Osteoblast (primary cell): ENCODE measurements around the gene MAN1C1. TPM values are rescaled to one million over a fixed set of nuclear protein-coding genes. Genes with fewer than 3 reads are reported as not detected.

ENCODE experiments used
- DNase-seq: peaks from one replicate; pipeline ENCODE4 v3.0.0; 2011; ENCODE audit warnings: low spot score, mixed read lengths; ENCODE audit not compliant: insufficient read length; ENCODE audit errors: missing footprints
- H2AFZ ChIP-seq: 2 replicates; pipeline ENCODE4 v1.6.0; 2011; ENCODE audit warnings: mild to moderate bottlenecking, low read length
- H3K27ac ChIP-seq: 2 replicates; pipeline ENCODE4 v1.5.1; 2011; ENCODE audit warnings: mild to moderate bottlenecking, low read depth, low read length, moderate library complexity
- H3K27me3 ChIP-seq: 2 replicates; pipeline ENCODE4 v1.6.0; 2012; ENCODE audit warnings: mild to moderate bottlenecking, control low read depth, inconsistent platforms, low read length, moderate library complexity; ENCODE audit not compliant: insufficient read depth
- H3K36me3 ChIP-seq: 2 replicates; pipeline ENCODE4 v1.5.1; 2011; ENCODE audit warnings: mild to moderate bottlenecking, low read length, control low read depth, moderate library complexity; ENCODE audit not compliant: insufficient read depth
- H3K4me1 ChIP-seq: 2 replicates; pipeline ENCODE4 v1.5.1; 2011; ENCODE audit warnings: mild to moderate bottlenecking, low read length, control low read depth, moderate library complexity; ENCODE audit not compliant: insufficient read depth
- H3K4me2 ChIP-seq: 2 replicates; pipeline ENCODE4 v1.6.0; 2011; ENCODE audit warnings: mild to moderate bottlenecking, low read length; ENCODE audit not compliant: insufficient read depth
- H3K4me3 ChIP-seq: fragments of 200-600 bp; sonication (generic); 3 replicates; pipeline ENCODE4 v1.5.1; 2012; ENCODE audit warnings: mild to moderate bottlenecking, low read length, inconsistent platforms; ENCODE audit not compliant: insufficient read depth
- H3K79me2 ChIP-seq: 2 replicates; pipeline ENCODE4 v1.6.0; 2012; ENCODE audit warnings: mild to moderate bottlenecking, low read length, control low read depth, inconsistent platforms; ENCODE audit not compliant: insufficient read depth
- H3K9me3 ChIP-seq: 2 replicates; pipeline ENCODE4 v1.5.1; 2011; ENCODE audit warnings: low read depth, low read length, control low read depth
- H4K20me1 ChIP-seq: 2 replicates; pipeline ENCODE4 v1.6.0; 2012; ENCODE audit warnings: mild to moderate bottlenecking, low read length, control low read depth; ENCODE audit not compliant: insufficient read depth
- total RNA-seq: library from RNA; depleted of rRNA; stranded (reverse); fragments of >200 nt; gene quantifications from 2 replicates; pipeline ENCODE4 v1.2.3, GENCODE V29; 2012
- TF ChIP-seq, protein P1 (sequence below): IDR thresholded peaks from 2 replicates; pipeline ENCODE4 v1.5.1; 2011; ENCODE audit warnings: mild to moderate bottlenecking, low read depth, low read length, moderate library complexity; ENCODE audit errors: extremely low read depth

Gene MAN1C1
- total RNA-seq, 1 donor: 16.3 TPM

- Histone ChIP-seq H3K9me3 (no peaks in the 10 kb centered on the region), H3K4me1 (no peaks in the 10 kb centered on the region), H3K36me3 (no peaks in the 10 kb centered on the region), H3K79me2 (no peaks in the 10 kb centered on the region), H3K4me2 (no peak overlapping the region), H4K20me1 (no peaks in the 10 kb centered on the region), H3K27me3 (no peaks in the 10 kb centered on the region), H3K27ac (no peak overlapping the region), H2AFZ (no peak overlapping the region), H3K4me3 (no peak overlapping the region)
- DNase-seq: peak; percentile 65
- TF ChIP-seq, protein P1, sequence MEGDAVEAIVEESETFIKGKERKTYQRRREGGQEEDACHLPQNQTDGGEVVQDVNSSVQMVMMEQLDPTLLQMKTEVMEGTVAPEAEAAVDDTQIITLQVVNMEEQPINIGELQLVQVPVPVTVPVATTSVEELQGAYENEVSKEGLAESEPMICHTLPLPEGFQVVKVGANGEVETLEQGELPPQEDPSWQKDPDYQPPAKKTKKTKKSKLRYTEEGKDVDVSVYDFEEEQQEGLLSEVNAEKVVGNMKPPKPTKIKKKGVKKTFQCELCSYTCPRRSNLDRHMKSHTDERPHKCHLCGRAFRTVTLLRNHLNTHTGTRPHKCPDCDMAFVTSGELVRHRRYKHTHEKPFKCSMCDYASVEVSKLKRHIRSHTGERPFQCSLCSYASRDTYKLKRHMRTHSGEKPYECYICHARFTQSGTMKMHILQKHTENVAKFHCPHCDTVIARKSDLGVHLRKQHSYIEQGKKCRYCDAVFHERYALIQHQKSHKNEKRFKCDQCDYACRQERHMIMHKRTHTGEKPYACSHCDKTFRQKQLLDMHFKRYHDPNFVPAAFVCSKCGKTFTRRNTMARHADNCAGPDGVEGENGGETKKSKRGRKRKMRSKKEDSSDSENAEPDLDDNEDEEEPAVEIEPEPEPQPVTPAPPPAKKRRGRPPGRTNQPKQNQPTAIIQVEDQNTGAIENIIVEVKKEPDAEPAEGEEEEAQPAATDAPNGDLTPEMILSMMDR: no peak
These were observed 154.1 kb downstream of the MAN1C1 start for GRCh38 chr1:25770541-25771220.

DNA sequence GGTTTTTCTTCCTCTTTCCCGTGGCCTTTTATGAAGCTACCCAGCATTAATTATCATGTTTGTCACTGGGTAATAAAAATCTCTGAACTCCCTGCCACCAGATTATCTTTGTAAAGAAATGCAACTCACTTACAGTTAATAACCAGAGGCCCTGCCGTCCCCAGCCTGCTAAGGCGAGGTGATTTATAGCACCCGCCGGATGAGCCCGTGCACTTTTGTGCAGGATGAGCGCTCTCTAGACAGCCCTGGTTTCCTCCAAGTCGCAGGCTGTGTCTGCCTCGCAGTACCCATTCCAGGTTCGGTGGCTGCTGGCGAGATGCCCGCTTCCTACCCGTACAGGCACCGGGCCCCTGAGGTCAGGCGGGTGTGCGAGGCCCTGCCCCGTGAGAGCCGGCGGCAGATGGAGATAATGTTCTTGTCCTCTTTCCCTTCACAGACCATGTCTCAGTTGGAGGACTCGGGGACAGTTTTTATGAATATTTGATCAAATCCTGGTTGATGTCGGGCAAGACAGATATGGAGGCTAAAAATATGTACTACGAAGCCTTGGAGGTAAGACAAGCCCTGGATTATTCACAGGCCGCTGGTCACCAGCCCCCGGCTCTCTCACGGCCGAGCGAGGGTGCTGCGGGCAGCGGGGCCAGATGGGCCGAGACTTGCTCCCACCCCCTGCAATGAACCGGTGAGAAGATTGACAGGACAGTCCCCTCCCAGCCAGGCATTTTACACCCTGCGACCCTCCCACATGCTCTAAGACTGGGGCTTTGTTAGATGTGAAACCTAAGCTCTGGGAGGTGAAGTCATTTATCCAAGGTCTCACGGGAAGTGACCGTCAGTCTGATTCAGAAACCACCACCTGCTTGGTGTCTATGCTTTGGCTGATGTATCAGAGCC, 154.9 kb downstream of the MAN1C1 start:
- no peaks in the 10 kb centered on the region for H3K27me3 ChIP-seq
- H3K4me2 ChIP-seq: no peak overlapping the region
- no peak overlapping the region for H3K4me3 ChIP-seq
- TF ChIP-seq, protein P1: no peak
- no peaks in the 10 kb centered on the region for H3K4me1 ChIP-seq
- H3K36me3 ChIP-seq: no peaks in the 10 kb centered on the region
- no peak overlapping the region for H3K27ac ChIP-seq
- no peaks in the 10 kb centered on the region for H3K9me3 ChIP-seq
- peak; percentile 54 for DNase-seq
- no peak overlapping the region for H2AFZ ChIP-seq
- no peaks in the 10 kb centered on the region for H4K20me1 ChIP-seq
- no peaks in the 10 kb centered on the region for H3K79me2 ChIP-seq

GRCh38 chr1:25772164-25772563, 155.6 kb downstream of the MAN1C1 start:
- no peaks in the 10 kb centered on the region for H4K20me1 ChIP-seq
- no peaks in the 10 kb centered on the region for H3K4me1 ChIP-seq
- no peak overlapping the region for H3K27ac ChIP-seq
- no peak overlapping the region for H3K4me3 ChIP-seq
- TF ChIP-seq, protein P1: no peak
- DNase-seq: peak; percentile 57
- no peak overlapping the region for H3K4me2 ChIP-seq
- H3K27me3 ChIP-seq: no peaks in the 10 kb centered on the region
- no peak overlapping the region for H2AFZ ChIP-seq
- H3K36me3 ChIP-seq: no peaks in the 10 kb centered on the region
- H3K9me3 ChIP-seq: no peaks in the 10 kb centered on the region
- H3K79me2 ChIP-seq: no peaks in the 10 kb centered on the region

DNA sequence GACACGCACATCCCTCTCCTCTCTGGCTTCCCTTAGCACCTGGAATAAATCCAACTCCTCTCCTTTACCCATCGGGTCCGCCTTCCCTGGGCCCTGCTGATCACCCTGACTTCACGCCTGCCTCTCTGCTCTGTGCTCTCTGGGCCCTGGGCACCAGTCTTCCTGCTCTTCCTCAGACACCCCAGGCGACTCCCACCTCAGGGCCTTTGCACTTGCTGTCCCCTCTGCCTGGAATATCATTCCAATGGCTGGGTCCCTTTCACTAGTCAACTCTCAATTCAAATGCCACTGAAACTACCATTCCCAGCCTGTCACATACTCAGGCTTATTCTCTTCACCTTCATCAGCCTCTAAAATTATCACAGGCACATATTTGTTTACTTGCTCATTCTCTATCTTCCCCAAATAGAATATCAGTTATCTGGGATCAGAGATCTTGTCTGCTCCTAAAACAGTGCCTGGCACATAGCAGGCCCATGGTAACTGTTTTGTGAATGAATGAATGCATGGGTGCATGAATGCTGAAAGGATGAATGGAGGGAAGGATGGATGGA, 156.2 kb downstream of the MAN1C1 start:
- Histone ChIP-seq H3K27ac (no peak overlapping the region), H3K36me3 (no peaks in the 10 kb centered on the region), H3K9me3 (no peaks in the 10 kb centered on the region), H2AFZ (no peak overlapping the region), H3K79me2 (no peaks in the 10 kb centered on the region), H3K27me3 (no peaks in the 10 kb centered on the region), H3K4me3 (no peak overlapping the region), H4K20me1 (no peaks in the 10 kb centered on the region), H3K4me1 (no peaks in the 10 kb centered on the region), H3K4me2 (no peak overlapping the region)
- DNase-seq: no peak
- TF ChIP-seq, protein P1: no peak
